ENCODE measurements around the gene DCAF7. TPM values are rescaled to one million over a fixed set of nuclear protein-coding genes. Genes with fewer than 3 reads are reported as not detected.

The DCAF7 gene
- total RNA-seq, 2 donors from 2014 or later, result 96.0 to 114 TPM

- H3K9me3 Mint-ChIP-seq, result no peaks in the 10 kb centered on the region
- H3K27me3 Mint-ChIP-seq (ENCODE audit: insufficient read depth), result no peaks in the 10 kb centered on the region
- 91 to 100% methylated on average over 2 to 3 of the region's 3 CpGs for WGBS, 2 experiments (ENCODE audit: insufficient coverage in 1 of 2, insufficient read length in 1 of 2)
- no peak for TF ChIP-seq CTCF (conservative IDR thresholded peaks at IDR 0.05)
- no peak overlapping the region for H3K27ac Mint-ChIP-seq
- no peaks in the 10 kb centered on the region for H3K9me3 ChIP-seq (ENCODE audit: control insufficient read depth, low read length)
- H3K36me3 ChIP-seq (ENCODE audit: control insufficient read depth, insufficient read depth, low read length), result peaks cover 21% of the 10 kb centered on the region
- no peak for DNase-seq
- no peak overlapping the region for H3K9ac ChIP-seq (ENCODE audit: extremely low read depth, low read length, poor library complexity, severe bottlenecking)
- H3K4me3 ChIP-seq (ENCODE audit: low read length), result no peak overlapping the region
- H3K27ac ChIP-seq (ENCODE audit: low read depth, low read length), result no peak overlapping the region
- no peaks in the 10 kb centered on the region for H3K4me1 ChIP-seq (ENCODE audit: control insufficient read depth, insufficient read depth, low read length)
- no peaks in the 10 kb centered on the region for H3K27me3 ChIP-seq (ENCODE audit: control insufficient read depth, insufficient read depth, low read length, poor library complexity, severe bottlenecking)
- H3K4me3 Mint-ChIP-seq, result no peak overlapping the region
- H3K36me3 Mint-ChIP-seq (ENCODE audit: low read depth), result peaks cover 27% of the 10 kb centered on the region
- no peaks in the 10 kb centered on the region for H3K4me1 Mint-ChIP-seq
These were observed 61.1 kb downstream of the DCAF7 start for GRCh38 chr17:63611354-63611753.

GRCh38 chr17:63613663-63614062 is 63.4 kb downstream of the DCAF7 start:
- H3K4me1 Mint-ChIP-seq, result no peaks in the 10 kb centered on the region
- H3K4me3 ChIP-seq (ENCODE audit: low read length), result no peak overlapping the region
- H3K4me3 Mint-ChIP-seq, result no peak overlapping the region
- no peaks in the 10 kb centered on the region for H3K9me3 ChIP-seq (ENCODE audit: control insufficient read depth, low read length)
- H3K9ac ChIP-seq (ENCODE audit: extremely low read depth, low read length, poor library complexity, severe bottlenecking), result no peak overlapping the region
- no peak for TF ChIP-seq CTCF (conservative IDR thresholded peaks at IDR 0.05)
- H3K27ac ChIP-seq (ENCODE audit: low read depth, low read length), result no peak overlapping the region
- 89 to 100% methylated on average over 2 of the region's 2 CpGs for WGBS, 2 experiments (ENCODE audit: insufficient coverage in 1 of 2, insufficient read length in 1 of 2)
- H3K36me3 Mint-ChIP-seq (ENCODE audit: low read depth), result peaks cover 10% of the 10 kb centered on the region
- H3K27me3 ChIP-seq (ENCODE audit: control insufficient read depth, insufficient read depth, low read length, poor library complexity, severe bottlenecking), result no peaks in the 10 kb centered on the region
- no peak overlapping the region for H3K27ac Mint-ChIP-seq
- H3K27me3 Mint-ChIP-seq (ENCODE audit: insufficient read depth), result peaks cover 2% of the 10 kb centered on the region
- H3K36me3 ChIP-seq (ENCODE audit: control insufficient read depth, insufficient read depth, low read length), result peaks cover under 1% of the 10 kb centered on the region
- H3K4me1 ChIP-seq (ENCODE audit: control insufficient read depth, insufficient read depth, low read length), result no peaks in the 10 kb centered on the region
- no peaks in the 10 kb centered on the region for H3K9me3 Mint-ChIP-seq
- DNase-seq, result no peak

DNA sequence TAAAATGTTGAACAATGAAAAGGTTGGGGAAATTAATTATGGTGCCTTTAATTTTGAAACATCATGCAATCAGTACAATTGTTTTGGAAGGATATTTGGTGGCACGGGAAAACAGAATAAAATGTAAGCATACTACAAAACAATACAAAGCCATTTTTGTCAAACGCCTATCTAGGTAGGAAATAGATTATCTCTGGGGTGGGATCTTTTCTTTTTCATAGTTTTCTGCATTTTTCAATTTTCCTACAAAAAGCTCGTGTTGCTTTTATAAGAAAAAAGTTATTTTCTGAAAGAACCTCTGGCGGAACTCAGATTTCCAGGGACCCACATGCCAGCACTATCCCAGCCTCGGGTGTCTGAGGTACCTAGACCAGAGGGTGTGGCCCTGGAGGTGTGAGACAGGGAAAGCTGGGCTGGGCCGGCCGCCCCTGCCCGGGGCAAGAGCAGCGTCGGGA is 71.0 kb downstream of the DCAF7 start:
- Histone ChIP-seq H3K36me3 (ENCODE audit: control insufficient read depth, insufficient read depth, low read length) (no peaks in the 10 kb centered on the region), H3K4me1 (ENCODE audit: control insufficient read depth, insufficient read depth, low read length) (peaks cover 4% of the 10 kb centered on the region), H3K4me3 (ENCODE audit: low read length) (peak overlapping the region; percentile 76), H3K9me3 (ENCODE audit: control insufficient read depth, low read length) (no peaks in the 10 kb centered on the region), H3K27ac (ENCODE audit: low read depth, low read length) (peak overlapping the region; percentile 60), H3K27me3 (ENCODE audit: control insufficient read depth, insufficient read depth, low read length, poor library complexity, severe bottlenecking) (no peaks in the 10 kb centered on the region), H3K9ac (ENCODE audit: extremely low read depth, low read length, poor library complexity, severe bottlenecking) (no peak overlapping the region)
- peaks cover 22% of the 10 kb centered on the region for H3K4me1 Mint-ChIP-seq
- peak overlapping the region; percentile 88 for H3K4me3 Mint-ChIP-seq
- no peaks in the 10 kb centered on the region for H3K36me3 Mint-ChIP-seq (ENCODE audit: low read depth)
- 12% methylated on average over 10 of the region's 10 CpGs; no CpG with 5 or more reads in 1 of the 2 experiments for WGBS, 2 experiments (ENCODE audit: insufficient coverage in 1 of 2, insufficient read length in 1 of 2)
- DNase-seq, result no peak
- no peaks in the 10 kb centered on the region for H3K9me3 Mint-ChIP-seq
- H3K27me3 Mint-ChIP-seq (ENCODE audit: insufficient read depth), result peaks cover 2% of the 10 kb centered on the region
- H3K27ac Mint-ChIP-seq, result no peak overlapping the region
- TF ChIP-seq CTCF (conservative IDR thresholded peaks at IDR 0.05), result no peak
